SK-N-SH (cell line): ENCODE measurements around the gene PAPLN. TPM values are rescaled to one million over a fixed set of nuclear protein-coding genes. Genes with fewer than 3 reads are reported as not detected.

Experiments used
- CTCF ChIA-PET: fragments of 300-600, 350-600 bp; formaldehyde crosslinking; extraction: SDS; loops from one replicate; lab custom pipeline; 2021; lab: Yijun Ruan, JAX
- POLR2A ChIA-PET: fragments of 350-600 bp; sonication (Branson Sonifier 250); formaldehyde crosslinking; extraction: SDS; loops from one replicate; lab custom pipeline; 2020; ENCODE audit warnings: antibody characterized with exemption, inconsistent platforms; lab: Yijun Ruan, JAX
- DNase-seq: peaks from one replicate; pipeline ENCODE4 v3.0.0; 2012
- H2AFZ ChIP-seq: fragments of 200-600 bp; sonication (generic); 2 replicates; pipeline ENCODE4 v1.8.1; 2016; ENCODE audit warnings: antibody characterized with exemption, mild to moderate bottlenecking, low read depth
- H3F3A ChIP-seq: fragments of 200-600 bp; sonication (generic); replicated peaks from 2 replicates; pipeline ENCODE3; 2016; ENCODE audit warnings: antibody characterized with exemption, mild to moderate bottlenecking; ENCODE audit not compliant: insufficient read depth
- H3K27ac ChIP-seq, 2 experiments: fragments of 200-500 bp in 1 of 2; fragments of 200-600 bp in 1 of 2; sonication (Bioruptor generic) in 1 of 2; sonication (generic), shearing (Covaris generic) in 1 of 2; 2 replicates each; pipeline versions ENCODE4 v1.5.1 to v1.6.1; 2014 to 2016; ENCODE audit warnings: low read depth in 2 of 2, inconsistent platforms in 1 of 2, low read length in 1 of 2, mild to moderate bottlenecking in 1 of 2, mixed read lengths in 1 of 2
- H3K27me3 ChIP-seq: fragments of 200-600 bp; sonication (generic), shearing (Covaris generic); 2 replicates; pipeline ENCODE4 v1.6.1; 2016; ENCODE audit warnings: mixed run types; ENCODE audit not compliant: insufficient read depth
- H3K36me3 ChIP-seq, 2 experiments: fragments of 200-500 bp in 1 of 2; fragments of 200-600 bp in 1 of 2; sonication (Bioruptor generic) in 1 of 2; sonication (generic) in 1 of 2; replicated peaks in 1 of 2; 2 replicates each; pipeline versions ENCODE3 to v1.5.1; 2014 to 2016; ENCODE audit warnings: low read length in 1 of 2, mild to moderate bottlenecking in 1 of 2; ENCODE audit not compliant: insufficient read depth in 2 of 2, control insufficient read depth in 1 of 2
- H3K4me1 ChIP-seq, 2 experiments: fragments of 200-500 bp in 1 of 2; fragments of 200-600 bp in 1 of 2; sonication (Bioruptor generic) in 1 of 2; sonication (generic), shearing (Covaris generic) in 1 of 2; 2 replicates each; pipeline versions ENCODE4 v1.5.1 to v1.6.1; 2014 to 2016; ENCODE audit warnings: low read depth in 1 of 2, low read length in 1 of 2, mixed run types in 1 of 2; ENCODE audit not compliant: insufficient read depth in 2 of 2, control insufficient read depth in 1 of 2
- H3K4me2 ChIP-seq: fragments of 200-600 bp; sonication (generic), shearing (Covaris generic); 2 replicates; pipeline ENCODE4 v1.6.1; 2017; ENCODE audit warnings: mixed run types
- H3K4me3 ChIP-seq, 2 experiments: fragments of 200-500 bp in 1 of 2; fragments of 200-600 bp in 1 of 2; sonication (Bioruptor generic) in 1 of 2; sonication (generic), shearing (Covaris generic) in 1 of 2; 2 replicates each; pipeline versions ENCODE4 v1.5.1 to v1.8.1; 2014 to 2016; ENCODE audit warnings: low read depth in 2 of 2, inconsistent platforms in 1 of 2, low read length in 1 of 2, mild to moderate bottlenecking in 1 of 2, mixed read lengths in 1 of 2, moderate library complexity in 1 of 2
- H3K79me2 ChIP-seq: fragments of 200-600 bp; sonication (generic); 2 replicates; pipeline ENCODE4 v1.8.1; 2017; ENCODE audit warnings: mild to moderate bottlenecking; ENCODE audit not compliant: insufficient read depth
- H3K9ac ChIP-seq: fragments of 200-600 bp; sonication (generic); 2 replicates; pipeline ENCODE4 v1.6.1; 2017; ENCODE audit warnings: mixed run types
- H3K9me2 ChIP-seq: fragments of 200-600 bp; sonication (generic); 2 replicates; pipeline ENCODE4 v1.6.1; 2017; ENCODE audit warnings: mixed run types
- H3K9me3 ChIP-seq: fragments of 200-600 bp; sonication (generic); 2 replicates; pipeline ENCODE4 v1.6.1; 2017; ENCODE audit warnings: mixed run types, mild to moderate bottlenecking, moderate library complexity
- H4K20me1 ChIP-seq: fragments of 200-600 bp; sonication (generic); 2 replicates; pipeline ENCODE4 v1.6.1; 2017; ENCODE audit warnings: mild to moderate bottlenecking, mixed run types; ENCODE audit not compliant: insufficient read depth
- EP300 ChIP-seq, 2 experiments: IDR thresholded peaks; 2 replicates each; pipeline versions ENCODE4 v1.4.0 to v1.6.1; 2012; ENCODE audit warnings: borderline replicate concordance in 1 of 2, low read depth in 1 of 2, low read length in 1 of 2
- EZH2phosphoT487 ChIP-seq: fragments of 200-600 bp; sonication (generic); IDR thresholded peaks from 2 replicates; pipeline ENCODE4 v1.6.1; 2017; ENCODE audit warnings: low read depth, mixed run types, mild to moderate bottlenecking, antibody characterized with exemption, moderate library complexity, borderline replicate concordance
- FOSL2 ChIP-seq: IDR thresholded peaks from 2 replicates; pipeline ENCODE4 v1.4.0; 2012; ENCODE audit warnings: low read depth, mild to moderate bottlenecking, moderate library complexity, borderline replicate concordance
- FOXJ3 ChIP-seq: sonication (generic); formaldehyde crosslinking; IDR thresholded peaks from 2 replicates; pipeline ENCODE4 v1.5.1; 2020; ENCODE audit warnings: mild to moderate bottlenecking, missing genetic modification reagents
- FOXM1 ChIP-seq: IDR thresholded peaks from 2 replicates; pipeline ENCODE4 v1.4.0; 2012; ENCODE audit warnings: low read depth, mild to moderate bottlenecking
- GATA2 ChIP-seq: sonication (generic); formaldehyde crosslinking; IDR thresholded peaks from 2 replicates; pipeline ENCODE4 v1.5.0; 2020; ENCODE audit warnings: mild to moderate bottlenecking, missing genetic modification reagents
- MXI1 ChIP-seq: IDR thresholded peaks from 2 replicates; pipeline ENCODE4 v1.6.1; 2012; ENCODE audit warnings: mild to moderate bottlenecking, low read depth, low read length, improper control_type of control experiment
- RAD21 ChIP-seq: IDR thresholded peaks from 2 replicates; pipeline ENCODE4 v1.6.1; 2012; ENCODE audit warnings: mild to moderate bottlenecking, low read length
- RCOR1 ChIP-seq: fragments of 150-350 bp; IDR thresholded peaks from 2 replicates; pipeline ENCODE4 v1.6.1; 2017; ENCODE audit warnings: antibody characterized with exemption, low read length
- RXRA ChIP-seq: IDR thresholded peaks from 2 replicates; pipeline ENCODE4 v1.4.0; 2012; ENCODE audit warnings: low read depth, mild to moderate bottlenecking, borderline replicate concordance
- SIN3A ChIP-seq: IDR thresholded peaks from 2 replicates; pipeline ENCODE4 v1.6.1; 2012; ENCODE audit warnings: low read depth, mild to moderate bottlenecking, low read length, moderate library complexity, borderline replicate concordance
- SMC3 ChIP-seq: IDR thresholded peaks from 2 replicates; pipeline ENCODE4 v1.6.1; 2012; ENCODE audit warnings: low read depth, low read length, improper control_type of control experiment
- TAF1 ChIP-seq: IDR thresholded peaks from 2 replicates; pipeline ENCODE4 v1.6.1; 2012; ENCODE audit warnings: low read depth, mild to moderate bottlenecking, low read length, moderate library complexity, borderline replicate concordance
- TCF12 ChIP-seq: IDR thresholded peaks from 2 replicates; pipeline ENCODE4 v1.4.0; 2012
- WGBS: methylation state at CpG from one replicate; pipeline ENCODE4 v1.1.6; 2017; ENCODE audit warnings: low lambda C conversion rate; 5-methylcytosine and 5-hydroxymethylcytosine counted together
- polyA plus RNA-seq, 3 experiments: library from polyadenylated mRNA; depleted of rRNA; stranded (reverse); fragments of >200 nt; gene quantifications; 2 replicates each; pipeline ENCODE4 v1.2.3, GENCODE V29; 2012
- TF ChIP-seq, protein P1 (sequence below): IDR thresholded peaks from 2 replicates; pipeline ENCODE4; 2012
- TF ChIP-seq, protein P2 (sequence below): IDR thresholded peaks from 2 replicates; pipeline ENCODE4 v1.4.0; 2012; ENCODE audit warnings: low read depth, borderline replicate concordance
- TF ChIP-seq, protein P3 (sequence below): fragments of 150-350 bp; IDR thresholded peaks from 2 replicates; pipeline ENCODE4 v1.6.1; 2017; ENCODE audit warnings: antibody characterized with exemption, low read length, low read depth, borderline replicate concordance
- TF ChIP-seq, protein P4 (sequence below): fragments of 150-350 bp; IDR thresholded peaks from 2 replicates; pipeline ENCODE4 v1.6.1; 2016; ENCODE audit warnings: mild to moderate bottlenecking, low read depth, low read length

The PAPLN gene
- polyA plus RNA-seq, 1 of the 3 experiments (the other 2 are of a cell fraction), result 0.13 TPM

DNA sequence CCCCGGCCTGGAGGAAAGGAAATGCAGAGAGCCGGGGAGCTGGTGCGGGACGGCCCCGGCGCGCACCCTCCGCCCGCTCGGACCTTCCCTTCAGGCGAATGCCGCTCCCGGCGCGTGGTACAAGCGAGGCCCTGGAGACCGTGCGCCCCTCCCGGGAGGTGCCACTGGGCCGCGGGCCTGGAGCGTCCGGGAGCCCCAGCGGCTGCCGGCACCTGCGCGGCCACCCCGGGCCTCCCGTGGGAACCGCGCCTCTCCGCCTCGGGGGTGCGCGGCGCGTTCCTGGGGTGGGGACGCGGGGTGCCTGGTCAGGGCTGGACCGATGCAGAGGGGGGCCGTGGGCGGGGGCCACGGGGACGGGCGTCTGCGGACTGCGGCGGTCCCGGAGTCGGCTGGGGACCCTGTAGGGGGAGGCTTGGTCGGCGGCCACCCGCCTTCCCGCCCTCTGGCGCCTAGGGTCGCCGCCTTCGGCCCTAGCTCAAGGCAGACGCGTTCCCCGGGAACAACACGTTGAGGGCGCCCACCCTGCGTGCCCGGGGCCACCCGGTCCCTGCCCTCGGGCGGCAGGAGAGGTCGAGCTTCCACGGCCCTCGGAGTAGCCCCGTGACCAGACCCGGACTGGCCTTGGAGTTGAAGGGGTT is 599 bp downstream of the PAPLN start:
- WGBS, result 20% methylated on average over 2 of the region's 73 CpGs
- peaks cover 7% of the 10 kb centered on the region for H3F3A ChIP-seq
- H3K27me3 ChIP-seq, result peaks cover 41% of the 10 kb centered on the region
- H3K9me3 ChIP-seq, result no peaks in the 10 kb centered on the region
- ChIA-PET CTCF (interaction anchor here (1.5 to 2.1 kb wide), 2 partner anchors 19 to 234 kb away, joined by 3 to 6 read pairs; no protein-coding TSS in a partner anchor), POLR2A (no interaction called here)
- H3K27ac ChIP-seq, result no peak overlapping the region
- H2AFZ ChIP-seq, result no peak overlapping the region
- no peak overlapping the region for H3K9ac ChIP-seq
- peaks cover 8 to 16% of the 10 kb centered on the region in 2 experiments; a peak in 3 of 4 replicates for H3K4me1 ChIP-seq
- no peak for TF ChIP-seq SIN3A
- no peak for TF ChIP-seq MXI1
- TF ChIP-seq, protein P1, sequence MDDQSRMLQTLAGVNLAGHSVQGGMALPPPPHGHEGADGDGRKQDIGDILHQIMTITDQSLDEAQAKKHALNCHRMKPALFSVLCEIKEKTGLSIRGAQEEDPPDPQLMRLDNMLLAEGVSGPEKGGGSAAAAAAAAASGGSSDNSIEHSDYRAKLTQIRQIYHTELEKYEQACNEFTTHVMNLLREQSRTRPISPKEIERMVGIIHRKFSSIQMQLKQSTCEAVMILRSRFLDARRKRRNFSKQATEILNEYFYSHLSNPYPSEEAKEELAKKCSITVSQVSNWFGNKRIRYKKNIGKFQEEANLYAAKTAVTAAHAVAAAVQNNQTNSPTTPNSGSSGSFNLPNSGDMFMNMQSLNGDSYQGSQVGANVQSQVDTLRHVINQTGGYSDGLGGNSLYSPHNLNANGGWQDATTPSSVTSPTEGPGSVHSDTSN, result no peak
- TF ChIP-seq FOXM1, result no peak
- TF ChIP-seq, protein P2, sequence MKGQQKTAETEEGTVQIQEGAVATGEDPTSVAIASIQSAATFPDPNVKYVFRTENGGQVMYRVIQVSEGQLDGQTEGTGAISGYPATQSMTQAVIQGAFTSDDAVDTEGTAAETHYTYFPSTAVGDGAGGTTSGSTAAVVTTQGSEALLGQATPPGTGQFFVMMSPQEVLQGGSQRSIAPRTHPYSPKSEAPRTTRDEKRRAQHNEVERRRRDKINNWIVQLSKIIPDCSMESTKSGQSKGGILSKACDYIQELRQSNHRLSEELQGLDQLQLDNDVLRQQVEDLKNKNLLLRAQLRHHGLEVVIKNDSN, result no peak
- TF ChIP-seq GATA2 (CRISPR knock-in tag), result no peak
- no peak for TF ChIP-seq RAD21
- no peak for TF ChIP-seq FOSL2
- TF ChIP-seq RXRA, result no peak
- no peak for TF ChIP-seq TCF12
- TF ChIP-seq, protein P3, sequence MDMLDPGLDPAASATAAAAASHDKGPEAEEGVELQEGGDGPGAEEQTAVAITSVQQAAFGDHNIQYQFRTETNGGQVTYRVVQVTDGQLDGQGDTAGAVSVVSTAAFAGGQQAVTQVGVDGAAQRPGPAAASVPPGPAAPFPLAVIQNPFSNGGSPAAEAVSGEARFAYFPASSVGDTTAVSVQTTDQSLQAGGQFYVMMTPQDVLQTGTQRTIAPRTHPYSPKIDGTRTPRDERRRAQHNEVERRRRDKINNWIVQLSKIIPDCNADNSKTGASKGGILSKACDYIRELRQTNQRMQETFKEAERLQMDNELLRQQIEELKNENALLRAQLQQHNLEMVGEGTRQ, result no peak
- TF ChIP-seq FOXJ3, result no peak
- TF ChIP-seq SMC3, result no peak
- TF ChIP-seq, protein P4, sequence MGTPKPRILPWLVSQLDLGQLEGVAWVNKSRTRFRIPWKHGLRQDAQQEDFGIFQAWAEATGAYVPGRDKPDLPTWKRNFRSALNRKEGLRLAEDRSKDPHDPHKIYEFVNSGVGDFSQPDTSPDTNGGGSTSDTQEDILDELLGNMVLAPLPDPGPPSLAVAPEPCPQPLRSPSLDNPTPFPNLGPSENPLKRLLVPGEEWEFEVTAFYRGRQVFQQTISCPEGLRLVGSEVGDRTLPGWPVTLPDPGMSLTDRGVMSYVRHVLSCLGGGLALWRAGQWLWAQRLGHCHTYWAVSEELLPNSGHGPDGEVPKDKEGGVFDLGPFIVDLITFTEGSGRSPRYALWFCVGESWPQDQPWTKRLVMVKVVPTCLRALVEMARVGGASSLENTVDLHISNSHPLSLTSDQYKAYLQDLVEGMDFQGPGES, result no peak
- no peak for TF ChIP-seq EP300 (IDR thresholded peaks at IDR 0.05; ENCODE audit: borderline replicate concordance in 1 of 2, low read depth in 1 of 2, low read length in 1 of 2)
- no peak for TF ChIP-seq TAF1
- TF ChIP-seq RCOR1, result no peak
- no peak for TF ChIP-seq EZH2phosphoT487
- H3K36me3 ChIP-seq, result no peaks in the 10 kb centered on the region
- no peaks in the 10 kb centered on the region for H3K79me2 ChIP-seq
- H4K20me1 ChIP-seq, result no peaks in the 10 kb centered on the region
- H3K4me2 ChIP-seq, result peak overlapping the region; percentile 46; the same call in 1 of the 2 replicates
- peak; percentile 82 for DNase-seq
- no peaks in the 10 kb centered on the region for H3K9me2 ChIP-seq
- peak overlapping the region in 1 of 2 experiments; percentile 42; a peak in 2 of 4 replicates for H3K4me3 ChIP-seq
